IPS-NIHi11 (cell line): ENCODE data around the gene SSTR3.
"Not testable (repeated sequence)": the region's sequence is repeated elsewhere in the genome, so short reads cannot be mapped to it uniquely, and the experiment has no call there.

ENCODE experiments used
- DNase-seq: peaks from one replicate; pipeline ENCODE4 v3.0.0; 2012; ENCODE audit warnings: mixed read lengths, low spot score

Gene SSTR3

GRCh38 chr22:37181681-37182080 lies 30.6 kb downstream of the SSTR3 start:
- DNase-seq: no peak

GRCh38 chr22:37180531-37181231 lies 31.6 kb downstream of the SSTR3 start:
- peak; percentile 11 for DNase-seq

- peak; percentile 7 for DNase-seq
These were observed 32.5 kb downstream of the SSTR3 start for GRCh38 chr22:37179622-37180420.

- no peak for DNase-seq
These were observed 33.2 kb downstream of the SSTR3 start for GRCh38 chr22:37179126-37179470.

- DNase-seq: no peak
These were observed 33.7 kb downstream of the SSTR3 start for GRCh38 chr22:37178350-37179125.

- no peak for DNase-seq
These were observed 34.5 kb downstream of the SSTR3 start for GRCh38 chr22:37177755-37178154.

GRCh38 chr22:37177221-37177620 lies 35.1 kb downstream of the SSTR3 start:
- DNase-seq: no peak

GRCh38 chr22:37176464-37177061 lies 35.7 kb downstream of the SSTR3 start:
- peak; percentile 9 for DNase-seq

GRCh38 chr22:37175414-37176281 lies 36.6 kb downstream of the SSTR3 start:
- DNase-seq: peak; percentile 15

GRCh38 chr22:37174964-37175363 lies 37.3 kb downstream of the SSTR3 start:
- no peak for DNase-seq

GRCh38 chr22:37173709-37174108 lies 38.6 kb downstream of the SSTR3 start:
- DNase-seq: no peak

- DNase-seq: no peak
These were observed 39.7 kb downstream of the SSTR3 start for GRCh38 chr22:37172266-37173245.

GRCh38 chr22:37171662-37172061 lies 40.6 kb downstream of the SSTR3 start:
- DNase-seq: no peak

- DNase-seq: not testable (repeated sequence)
These were observed 41.4 kb downstream of the SSTR3 start for GRCh38 chr22:37170689-37171405.

GRCh38 chr22:37169947-37170688 lies 42.2 kb downstream of the SSTR3 start:
- DNase-seq: no peak

GRCh38 chr22:37169406-37169805 lies 42.9 kb downstream of the SSTR3 start:
- no peak for DNase-seq

- no peak for DNase-seq
These were observed 44.2 kb downstream of the SSTR3 start for GRCh38 chr22:37167981-37168647.
